NCI-H345 treated with DMSO at 0.1 percent for 48 hours (cell line): ENCODE results near the gene RDM1.
A peak's percentile ranks its signal among the peaks of the same experiment; 100 is the strongest.
"Not testable (repeated sequence)": the region's sequence is repeated elsewhere in the genome, so short reads cannot be mapped to it uniquely, and the experiment has no call there.

Experiments used
- DNase-seq: peaks from one replicate; lab custom pipeline; 2025; ENCODE audit not compliant: unreplicated experiment; lab: John Stamatoyannopoulos, UW

Gene RDM1

DNA sequence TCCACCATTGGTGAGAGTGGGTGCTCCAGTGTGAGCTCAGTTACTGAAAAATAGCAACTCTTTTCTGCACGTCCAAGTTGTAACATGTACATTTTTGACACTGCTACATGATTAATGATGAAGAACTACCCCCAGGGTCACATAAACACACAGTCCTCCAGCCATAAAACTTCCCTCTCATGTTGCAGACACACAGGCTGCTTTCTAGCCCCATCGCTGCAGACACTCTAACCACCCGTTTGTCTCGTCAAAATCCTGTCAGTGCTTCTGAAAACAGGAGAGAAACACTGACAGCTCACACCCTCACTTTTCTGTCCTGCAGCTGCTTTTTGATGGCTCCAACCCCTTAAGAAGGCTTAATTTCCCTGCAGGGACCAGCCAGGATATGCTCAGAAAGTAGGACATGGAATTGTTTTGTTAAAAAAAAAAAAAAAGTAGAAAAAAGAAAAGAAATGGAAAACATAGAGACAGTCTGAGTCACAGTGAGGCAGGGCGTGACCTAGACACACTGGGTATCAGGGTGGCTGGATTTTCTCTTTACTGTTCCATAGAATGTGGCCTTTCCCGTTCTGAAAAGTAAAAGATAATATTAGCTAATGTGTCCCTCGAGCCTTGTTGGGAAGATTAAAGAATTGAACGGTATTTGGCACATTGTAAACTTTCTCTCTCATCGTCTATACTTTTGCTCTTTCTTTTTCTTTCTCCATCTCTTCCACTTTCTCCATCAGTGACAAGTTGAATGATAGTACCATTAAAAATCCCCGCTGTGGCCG lies 29.7 kb downstream of the RDM1 start:
- no peak for DNase-seq

DNA sequence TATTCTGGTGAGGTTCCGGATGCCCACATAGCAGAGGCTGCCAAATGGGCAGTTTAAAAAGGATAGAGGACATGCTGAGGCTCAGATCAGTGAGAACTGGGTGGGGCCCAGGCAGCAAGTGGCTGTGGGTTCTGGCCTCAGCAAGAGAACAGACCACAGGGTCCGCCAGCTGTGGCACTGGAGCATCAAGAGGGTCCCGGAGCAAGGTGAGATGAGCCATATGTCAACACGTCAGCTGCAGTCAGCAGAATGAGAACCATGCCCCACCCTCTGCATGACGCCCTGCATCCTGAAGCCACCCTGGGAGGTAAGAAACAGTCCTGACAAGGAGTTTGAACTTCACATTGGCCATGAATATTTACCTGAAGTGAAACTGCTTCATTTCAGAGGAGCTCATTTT lies 30.3 kb downstream of the RDM1 start:
- no peak for DNase-seq

DNA sequence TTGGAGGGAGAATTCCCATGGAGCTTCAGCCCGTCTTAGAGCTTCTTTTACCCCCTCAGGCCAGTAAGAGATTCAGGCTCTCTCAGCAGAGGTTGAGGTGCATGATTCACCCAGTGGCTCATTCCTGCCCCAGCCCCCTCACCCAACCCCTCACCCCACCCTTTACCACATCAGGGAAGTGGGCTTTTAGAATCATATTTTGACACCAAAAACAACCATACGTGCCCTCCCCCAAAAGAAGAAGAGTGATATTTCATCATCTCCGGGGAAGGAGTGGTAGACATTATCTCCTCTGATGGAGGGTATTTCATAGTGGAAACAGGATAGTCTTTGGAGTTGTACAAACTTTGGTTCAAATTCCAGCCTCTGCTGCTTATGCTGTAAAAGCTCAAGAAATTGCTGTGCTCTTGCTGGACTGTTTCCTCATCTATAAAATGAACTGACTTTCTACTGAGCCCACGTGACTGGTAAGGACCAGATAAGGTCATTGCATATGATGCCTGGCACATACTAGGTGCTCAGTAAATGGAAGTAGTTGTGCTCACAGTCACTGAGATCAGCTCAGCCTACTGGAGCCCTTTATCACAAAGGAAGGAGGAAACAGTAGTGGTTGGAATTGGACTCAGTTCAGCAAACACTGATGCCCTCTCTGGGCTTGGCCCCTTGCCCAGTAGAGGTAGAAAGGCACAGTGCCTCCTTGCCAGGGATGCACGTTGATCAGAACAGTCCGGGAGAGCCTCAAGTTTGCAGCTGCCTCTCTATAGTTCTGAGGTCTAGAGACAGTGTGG lies 32.1 kb downstream of the RDM1 start:
- DNase-seq = no peak

DNA sequence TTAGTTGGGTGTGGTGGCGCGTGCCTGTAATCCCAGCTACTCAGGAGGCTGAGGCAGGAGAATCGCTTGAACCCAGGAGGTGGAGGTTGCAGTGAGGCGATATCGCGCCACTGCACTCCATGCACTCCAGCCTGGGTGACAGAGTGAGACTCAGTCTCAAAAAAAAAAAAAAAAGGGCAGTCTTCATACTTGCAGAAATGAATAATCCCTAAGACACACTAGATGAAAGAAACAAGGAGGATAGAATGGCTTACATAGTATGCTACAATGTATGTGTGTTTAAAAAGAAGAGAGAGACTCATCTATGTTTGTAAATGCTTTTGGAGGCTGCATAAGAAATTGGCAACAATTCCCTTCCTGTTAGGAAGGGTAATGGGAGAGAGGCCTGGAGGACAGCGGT lies 32.8 kb downstream of the RDM1 start:
- DNase-seq = not testable (repeated sequence)

DNA sequence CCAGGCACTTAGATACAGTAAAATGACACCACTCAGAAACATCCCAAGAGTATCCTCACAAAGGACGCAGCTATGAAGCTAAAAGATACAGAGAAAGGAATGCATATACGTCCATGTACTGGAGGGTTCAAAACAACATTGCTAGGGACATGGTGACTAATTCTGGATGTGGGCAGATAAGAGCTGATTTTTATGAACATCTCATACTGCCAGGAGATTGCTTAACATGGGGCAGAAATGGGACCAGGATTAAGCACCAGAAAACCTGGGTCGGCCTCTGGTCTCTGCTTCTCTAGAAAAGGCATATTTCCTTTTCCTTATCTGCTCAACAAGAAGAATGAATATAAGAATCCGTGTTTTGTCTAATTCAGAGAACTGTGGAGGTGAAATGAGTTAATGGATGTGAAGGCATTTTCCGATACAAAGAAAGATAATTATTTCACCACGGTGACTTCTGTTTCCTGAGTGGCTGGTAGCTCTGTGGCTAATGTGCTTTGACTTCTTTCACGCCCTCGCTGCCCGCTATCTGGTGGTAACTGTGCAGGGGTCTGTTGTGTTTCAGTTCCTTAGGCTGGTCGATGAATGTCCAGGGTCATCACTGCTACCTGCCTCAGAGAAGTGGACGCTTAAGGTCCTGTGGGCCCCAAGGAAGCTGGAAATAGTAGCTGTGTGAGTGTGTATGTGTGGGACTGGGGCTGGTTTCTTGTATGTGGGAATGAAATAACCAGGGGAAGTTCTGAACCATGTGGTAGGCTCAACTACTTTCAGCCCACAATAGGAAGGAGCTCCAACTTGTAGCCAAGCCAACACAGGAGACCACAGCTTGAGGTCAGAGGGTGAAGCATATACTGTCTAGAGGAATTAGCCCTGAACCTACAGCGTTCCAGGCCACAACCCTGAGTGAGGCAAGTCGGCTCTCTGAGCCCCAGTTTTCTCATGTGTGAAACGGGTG lies 34.7 kb downstream of the RDM1 start:
- no peak for DNase-seq

DNA sequence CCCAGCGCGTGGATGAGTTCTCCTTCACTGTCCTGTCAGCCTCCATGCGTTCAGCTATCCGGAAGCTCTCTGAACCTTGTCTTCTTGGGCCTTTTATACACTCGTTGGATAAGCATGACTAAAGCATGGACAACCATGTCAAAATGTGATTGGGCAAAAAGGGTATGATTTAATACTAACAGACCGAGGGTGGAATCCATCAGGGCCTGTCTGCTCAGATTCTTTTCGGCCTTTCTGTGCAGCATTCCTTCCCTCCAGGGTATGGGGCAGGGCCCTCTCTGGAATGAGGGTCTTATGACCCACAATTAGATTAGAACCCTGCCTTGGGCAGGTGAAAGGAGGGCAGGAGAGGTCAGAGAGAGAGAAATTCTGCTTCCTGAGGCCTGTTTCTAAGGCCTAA lies 36.4 kb downstream of the RDM1 start:
- no peak for DNase-seq

DNA sequence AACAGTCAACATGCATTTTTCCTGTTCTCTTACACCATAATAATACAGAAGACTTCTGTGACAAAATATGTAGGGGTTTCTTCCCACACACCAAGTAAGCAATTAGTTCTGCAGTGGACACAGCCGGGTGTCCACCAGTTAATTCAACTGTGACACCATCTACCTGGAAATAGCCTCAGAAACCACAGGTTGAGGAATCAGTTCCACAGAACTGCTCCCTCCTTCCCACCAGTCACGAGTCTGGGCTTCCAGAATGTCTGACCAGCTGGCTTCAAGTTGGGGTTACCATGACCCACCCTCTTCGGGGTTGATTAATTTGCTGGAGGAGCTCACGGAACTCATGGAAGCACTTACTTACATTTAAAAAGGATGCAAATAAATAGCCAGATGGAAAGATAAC lies 36.8 kb downstream of the RDM1 start:
- DNase-seq = no peak

DNA sequence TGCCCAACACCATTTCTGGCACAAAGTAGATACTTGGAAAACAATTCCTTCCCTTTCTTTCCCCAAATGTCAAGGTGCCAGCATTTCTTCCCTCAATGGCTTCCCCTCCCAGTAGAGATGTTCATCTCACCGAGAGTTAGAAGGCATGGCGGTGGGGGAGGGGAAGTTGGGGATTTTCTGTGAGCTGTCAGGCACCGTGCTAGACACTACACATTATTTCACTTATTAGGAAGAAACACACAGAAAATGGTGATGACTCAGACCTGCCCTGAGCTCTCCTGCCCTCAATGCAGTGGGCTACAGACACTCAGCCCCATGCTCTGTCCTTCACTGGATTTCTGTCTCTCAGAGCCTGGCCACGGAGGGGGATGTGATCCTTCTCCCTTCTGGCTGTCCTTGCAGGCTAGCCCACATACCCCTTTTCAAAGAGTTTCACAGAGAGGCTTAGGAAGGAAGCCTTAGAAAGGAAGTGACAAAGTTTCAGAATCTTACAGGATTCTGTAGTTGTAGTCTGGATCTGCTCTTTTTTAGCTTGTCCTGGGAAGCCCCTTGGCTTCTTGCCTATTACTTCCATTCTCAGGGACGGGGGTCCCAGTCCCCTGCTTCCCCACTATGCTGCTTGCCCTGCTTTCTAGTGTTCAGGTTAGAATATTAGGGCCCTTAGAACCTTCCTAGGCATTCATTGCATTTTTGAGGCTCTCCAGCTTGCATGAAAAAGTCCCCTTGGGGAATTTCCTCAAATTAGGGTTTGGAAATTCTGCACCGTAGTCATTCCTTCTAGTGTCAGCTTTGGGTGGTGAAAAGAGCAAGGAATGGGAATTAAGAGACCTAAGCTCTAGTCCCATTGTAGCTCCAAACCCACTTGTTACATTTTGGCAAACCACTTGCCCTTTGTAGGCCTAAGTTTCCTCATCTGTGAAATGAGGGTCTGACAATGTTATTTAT lies 38.2 kb downstream of the RDM1 start:
- DNase-seq = no peak

DNA sequence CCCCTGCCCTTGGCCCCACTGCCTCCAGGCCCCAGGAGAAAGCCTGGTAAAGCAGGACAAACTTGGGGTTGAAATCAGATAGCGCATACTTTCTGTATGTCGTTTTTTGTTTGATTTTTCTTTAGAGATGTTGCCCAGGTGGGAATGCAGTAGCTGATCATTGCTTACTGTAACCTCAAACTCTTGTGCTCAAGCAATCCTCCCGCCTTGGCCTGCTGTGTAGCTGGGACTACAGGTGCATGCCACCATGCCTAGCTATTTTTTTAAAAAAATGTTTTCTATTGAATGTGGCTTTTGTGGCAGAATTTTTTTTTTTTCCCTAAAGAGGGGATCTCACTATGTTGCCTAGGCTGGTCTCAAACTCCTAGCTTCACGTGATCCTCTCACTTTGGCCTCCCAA lies 39.3 kb downstream of the RDM1 start:
- no peak for DNase-seq

DNA sequence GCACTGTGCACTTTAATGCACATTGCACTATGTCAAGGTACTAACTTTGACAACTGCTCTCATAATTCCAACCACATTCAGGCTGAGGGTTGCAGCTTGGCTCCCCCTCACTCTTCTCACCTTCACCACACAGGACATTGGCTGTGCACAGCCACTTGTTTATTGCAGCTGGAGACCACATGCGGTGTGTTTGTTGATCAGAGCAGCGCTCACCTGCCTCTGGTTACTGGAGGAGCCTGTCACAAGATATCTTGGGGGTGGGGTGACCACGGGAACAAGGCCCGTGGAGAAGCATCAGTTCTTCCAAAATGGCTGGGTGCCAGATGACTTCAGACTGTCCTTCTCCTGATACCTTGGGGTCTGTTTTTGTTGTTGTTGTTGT lies 39.8 kb downstream of the RDM1 start:
- DNase-seq = peak; percentile 45

DNA sequence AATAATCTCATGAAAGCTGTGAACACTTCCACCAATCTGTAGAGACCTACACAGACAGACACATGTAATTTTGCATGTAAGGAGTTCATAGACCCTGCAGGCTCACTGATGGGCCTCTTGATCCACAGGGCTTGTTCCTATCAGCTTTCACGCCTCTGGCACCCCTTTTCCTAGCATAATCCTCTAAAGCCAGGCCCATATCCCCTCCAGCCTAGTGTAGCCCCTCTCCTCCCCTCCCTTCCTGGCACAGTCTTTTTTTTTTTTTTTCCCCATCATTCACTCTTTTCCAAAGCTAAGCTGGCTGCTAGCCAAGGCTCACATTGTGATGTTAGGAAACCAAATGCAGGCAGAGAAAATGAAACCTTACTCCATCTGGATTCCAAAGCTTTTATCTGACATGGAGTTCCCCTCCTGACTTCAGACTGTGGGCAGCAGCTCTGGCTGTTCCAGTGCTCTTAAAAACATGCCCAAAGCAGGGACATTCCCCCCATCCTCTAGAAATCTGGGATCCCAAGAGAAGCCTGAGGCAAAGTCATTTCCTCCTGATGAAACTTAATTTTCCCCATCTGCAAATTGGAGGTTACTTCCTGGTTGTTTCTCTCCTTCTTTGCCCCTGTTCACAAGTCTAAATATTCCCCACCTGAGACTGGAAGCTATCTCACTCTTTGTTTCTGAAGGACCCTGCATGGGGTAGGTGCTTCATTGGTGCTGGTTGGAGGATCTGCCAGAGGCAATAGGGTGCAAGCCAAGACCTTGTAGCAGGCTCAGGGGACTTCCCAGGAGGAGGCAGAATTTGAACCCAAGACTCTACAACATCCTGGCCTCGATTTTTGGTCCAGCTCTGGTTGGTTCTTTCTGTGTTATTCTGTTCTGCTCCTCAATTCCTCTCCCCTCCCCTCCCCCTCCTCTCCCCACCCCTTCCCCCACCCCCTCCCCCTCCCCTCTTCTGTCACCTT lies 40.5 kb downstream of the RDM1 start:
- DNase-seq = peak; percentile 34

DNA sequence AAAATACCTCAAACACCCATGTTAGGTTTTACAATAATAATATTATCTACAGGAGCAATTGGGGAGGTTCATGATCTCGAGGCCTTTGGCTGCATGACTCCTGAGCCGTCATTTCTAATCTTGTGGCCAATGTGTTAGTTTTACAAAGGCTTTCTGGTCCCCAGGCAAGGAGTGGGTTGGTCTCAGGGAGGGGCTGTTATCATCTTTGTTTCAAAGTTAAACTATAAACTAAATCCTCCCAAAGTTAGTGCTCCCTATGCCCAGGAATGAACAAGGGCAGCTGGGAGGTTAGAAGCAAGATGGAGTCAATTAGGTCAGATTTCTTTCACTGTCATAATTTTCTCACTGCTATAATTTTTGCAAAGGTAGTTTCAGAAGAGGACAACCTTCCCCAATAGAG lies 41.3 kb downstream of the RDM1 start:
- no peak for DNase-seq

DNA sequence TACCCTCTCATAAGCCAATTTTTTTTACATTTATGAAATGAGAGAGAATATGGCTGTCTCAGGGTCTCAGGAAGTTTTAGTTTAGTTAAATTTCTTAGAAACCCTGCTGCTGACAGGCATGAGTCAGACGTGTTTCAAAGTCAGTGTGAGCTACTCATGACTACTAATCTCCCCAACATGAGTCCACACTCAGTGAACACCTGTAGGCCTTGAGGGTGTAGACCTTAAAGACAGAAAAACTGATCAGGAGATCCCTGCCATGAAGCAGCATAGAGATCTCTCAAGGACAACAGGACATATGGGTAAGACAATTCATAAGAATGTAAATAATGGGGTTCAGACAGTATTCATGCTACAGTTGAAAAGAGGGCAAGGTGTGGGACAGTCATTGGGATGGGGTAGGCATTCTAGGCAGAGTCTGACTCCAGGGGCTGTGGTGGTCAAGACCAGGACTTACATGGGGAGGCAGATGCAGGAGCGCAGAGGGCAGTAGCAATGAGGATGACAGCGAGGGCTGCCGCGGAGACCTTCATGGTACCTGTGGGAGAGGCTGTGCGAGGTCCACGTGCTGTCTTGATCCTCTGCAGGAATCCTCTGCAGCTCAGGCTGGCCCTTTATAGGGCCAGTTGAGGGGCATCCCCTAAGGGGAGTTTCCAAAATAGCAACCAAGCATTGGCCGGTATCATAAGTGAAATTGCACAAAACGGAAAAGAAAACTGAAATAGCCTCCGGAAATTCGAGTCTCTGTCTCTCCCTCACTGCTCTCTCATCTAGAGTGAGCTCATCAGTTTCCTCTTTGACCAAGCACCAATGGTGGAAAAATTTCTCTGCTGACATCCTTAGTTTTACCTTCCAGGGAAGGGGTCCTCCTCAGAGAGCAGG lies 50.6 kb downstream of the RDM1 start, which contains the start of gene CCL5:
Gene CCL5 (minus strand): TSS at position 588 of the 882 bp plus-strand sequence.
- DNase-seq = no peak

DNA sequence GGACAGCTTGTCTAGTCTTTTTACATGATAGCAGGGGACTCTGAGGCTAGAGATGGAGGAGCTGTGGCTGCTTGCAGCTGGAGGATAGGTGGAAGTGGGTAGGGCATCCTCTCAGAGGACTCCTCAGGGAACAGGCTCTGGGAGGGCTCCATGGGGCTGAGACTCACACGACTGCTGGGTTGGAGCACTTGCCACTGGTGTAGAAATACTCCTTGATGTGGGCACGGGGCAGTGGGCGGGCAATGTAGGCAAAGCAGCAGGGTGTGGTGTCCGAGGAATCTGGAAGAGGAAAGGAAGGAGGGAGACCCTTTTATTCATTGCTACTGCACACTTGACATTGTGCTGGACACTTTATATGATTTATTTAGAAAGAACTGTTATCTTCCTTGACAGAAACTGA lies 52.2 kb downstream of the RDM1 start:
- no peak for DNase-seq

DNA sequence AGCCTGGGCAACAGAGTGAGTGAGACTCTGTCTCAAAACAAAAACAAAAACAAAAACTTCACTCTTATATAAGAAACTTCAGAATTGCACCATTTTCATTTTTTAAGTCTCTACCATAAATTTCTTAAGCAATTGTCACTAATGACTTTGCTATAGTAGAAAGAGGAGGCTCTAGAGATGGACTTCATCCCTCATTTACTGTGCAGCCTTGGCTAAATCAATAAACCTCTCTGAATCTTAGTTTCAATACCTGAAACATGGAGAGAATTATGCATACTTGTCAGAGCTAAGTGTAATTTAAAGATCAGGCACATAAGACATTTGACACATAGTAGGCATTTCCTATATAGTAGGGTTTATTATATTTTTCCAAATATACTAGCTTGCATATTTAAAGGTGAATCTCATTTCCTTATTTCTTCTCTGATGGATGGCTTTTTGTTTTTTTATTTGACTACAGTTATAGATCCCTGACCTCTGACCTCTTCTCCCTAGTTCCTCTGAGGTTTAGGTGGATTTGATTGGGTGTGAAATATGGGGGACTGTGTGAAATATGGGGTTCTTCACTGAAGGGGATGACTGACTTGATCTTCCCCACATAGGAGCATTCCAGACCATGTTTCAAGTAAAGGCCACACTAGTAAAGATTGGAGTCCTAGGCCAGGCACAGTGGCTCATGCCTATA lies 53.1 kb downstream of the RDM1 start:
- no peak for DNase-seq

DNA sequence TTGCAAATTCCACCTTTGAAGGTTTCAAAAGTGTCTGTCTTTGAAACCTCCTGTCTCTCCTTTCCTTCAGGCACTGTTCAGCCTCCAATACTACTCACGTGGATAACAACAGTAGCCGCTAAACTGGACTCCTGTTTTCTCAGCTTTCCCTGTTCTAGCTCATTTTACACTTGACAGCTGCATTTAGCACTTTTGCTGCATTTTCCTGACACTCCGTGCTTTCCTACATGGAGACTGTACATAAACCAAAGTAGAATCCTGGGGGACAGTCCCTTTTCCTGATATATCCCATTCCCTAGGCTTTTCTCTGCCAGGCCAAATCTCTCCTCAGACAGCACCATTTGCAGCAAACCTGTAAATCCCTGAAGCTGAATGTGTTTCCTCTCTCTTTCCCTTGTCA lies 54.0 kb downstream of the RDM1 start:
- DNase-seq = no peak

DNA sequence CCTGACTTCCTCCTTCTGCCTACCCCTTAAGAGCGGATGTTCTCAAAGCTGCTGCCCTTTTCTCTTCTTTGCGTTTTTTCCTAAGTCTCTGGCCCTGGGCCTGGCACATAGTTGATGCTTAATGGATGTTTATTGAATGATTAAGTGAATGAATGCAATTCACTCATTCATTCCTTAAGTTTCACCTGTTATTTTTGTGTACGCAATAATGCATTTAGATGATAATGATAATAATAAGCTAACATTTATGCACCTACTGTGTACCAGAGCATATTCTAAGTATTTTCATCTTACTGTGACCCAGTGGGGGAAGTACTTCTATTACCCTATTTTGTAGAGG lies 54.8 kb downstream of the RDM1 start:
- DNase-seq = no peak
